HG03025 (cell line): ENCODE results near the gene ACADL.

Source experiments
- ATAC-seq: cut with Tn5 transposase; IDR thresholded peaks from one replicate; pipeline ENCODE4 v1.9.1; 2021; ENCODE audit warnings: mild to moderate bottlenecking, moderate library complexity; ENCODE audit not compliant: unreplicated experiment, low FRiP score

The ACADL gene

GRCh38 chr2:210224941-210225672 is at the start of gene ACADL:
ACADL (minus strand) TSS chr2:210225447; CDS start chr2:210225263, 184 bp downstream.
- no peak for ATAC-seq

- no peak for ATAC-seq
Observed at GRCh38 chr2:210271300-210271699, 46.1 kb upstream of the ACADL start.

GRCh38 chr2:210269148-210269547 is 43.9 kb upstream of the ACADL start:
- ATAC-seq: no peak

- no peak for ATAC-seq
Observed at GRCh38 chr2:210268281-210268680, 43.0 kb upstream of the ACADL start.

GRCh38 chr2:210267698-210268097 is 42.5 kb upstream of the ACADL start:
- ATAC-seq: no peak

- ATAC-seq: no peak
Observed at GRCh38 chr2:210264282-210264681, 39.0 kb upstream of the ACADL start.

GRCh38 chr2:210263841-210264240 is 38.6 kb upstream of the ACADL start:
- ATAC-seq: no peak

GRCh38 chr2:210262036-210262435 is 36.8 kb upstream of the ACADL start:
- ATAC-seq: no peak

- no peak for ATAC-seq
Observed at GRCh38 chr2:210259687-210260086, 34.4 kb upstream of the ACADL start.

- no peak for ATAC-seq
Observed at GRCh38 chr2:210252699-210253606, 27.7 kb upstream of the ACADL start.

GRCh38 chr2:210250622-210251021 is 25.4 kb upstream of the ACADL start:
- ATAC-seq: no peak

- ATAC-seq: no peak
Observed at GRCh38 chr2:210233487-210233886, 8.2 kb upstream of the ACADL start.

- ATAC-seq: no peak
Observed at GRCh38 chr2:210230984-210231383, 5.7 kb upstream of the ACADL start.

GRCh38 chr2:210230518-210230917 is 5.3 kb upstream of the ACADL start:
- ATAC-seq: no peak

- no peak for ATAC-seq
Observed at GRCh38 chr2:210228586-210228985, 3.3 kb upstream of the ACADL start.

GRCh38 chr2:210227290-210228088 is 2.2 kb upstream of the ACADL start:
- ATAC-seq: no peak

- no peak for ATAC-seq
Observed at GRCh38 chr2:210226223-210226622, 976 bp upstream of the ACADL start.

- no peak for ATAC-seq
Observed at GRCh38 chr2:210224591-210224940, 681 bp downstream of the ACADL start.

GRCh38 chr2:210215120-210215519 is 10.1 kb downstream of the ACADL start:
- ATAC-seq: no peak

GRCh38 chr2:210210185-210210584 is 15.1 kb downstream of the ACADL start:
- ATAC-seq: no peak

- no peak for ATAC-seq
Observed at GRCh38 chr2:210207929-210208328, 17.3 kb downstream of the ACADL start.
